OCI-LY3 (cell line): ENCODE measurements around the gene HCRTR2.

Experiments used
- CTCF ChIP-seq: fragments of 200-600, 300-600 bp; sonication (generic); IDR thresholded peaks from 2 replicates; pipeline ENCODE4 v1.5.1; 2014; ENCODE audit warnings: antibody characterized with exemption, low read length, low read depth
- EZH2phosphoT487 ChIP-seq: fragments of 200-600 bp; shearing (Covaris generic); IDR thresholded peaks from 2 replicates; pipeline ENCODE4 v1.6.1; 2018; ENCODE audit warnings: antibody characterized with exemption, mixed run types, low read depth

GRCh38 chr6:55210952-55211351 is 36.6 kb downstream of the HCRTR2 start:
- TF ChIP-seq CTCF (no peak), EZH2phosphoT487 (no peak)
